ENCODE results near the gene SPATA6L.

The SPATA6L gene

GRCh38 chr9:4666042-4666699 is at the start of gene SPATA6L:
SPATA6L (minus strand) TSS chr9:4666480; CDS start chr9:4666250, 230 bp downstream.
- peak; percentile 51 for DNase-seq

GRCh38 chr9:4714266-4715016 is 48.2 kb upstream of the SPATA6L start:
- DNase-seq: no peak

- DNase-seq: no peak
Observed at GRCh38 chr9:4713849-4714248, 47.6 kb upstream of the SPATA6L start.

- DNase-seq: no peak
Observed at GRCh38 chr9:4709380-4709779, 43.1 kb upstream of the SPATA6L start.

- DNase-seq: no peak
Observed at GRCh38 chr9:4706971-4707622, 40.8 kb upstream of the SPATA6L start.

GRCh38 chr9:4706021-4706420 is 39.7 kb upstream of the SPATA6L start:
- no peak for DNase-seq

- no peak for DNase-seq
Observed at GRCh38 chr9:4704129-4704528, 37.8 kb upstream of the SPATA6L start.

GRCh38 chr9:4701526-4701925 is 35.2 kb upstream of the SPATA6L start:
- no peak for DNase-seq

- DNase-seq: no peak
Observed at GRCh38 chr9:4700932-4701331, 34.7 kb upstream of the SPATA6L start.

- DNase-seq: no peak
Observed at GRCh38 chr9:4700091-4700490, 33.8 kb upstream of the SPATA6L start.

- DNase-seq: no peak
Observed at GRCh38 chr9:4691795-4692194, 25.5 kb upstream of the SPATA6L start.

GRCh38 chr9:4690144-4690543 is 23.9 kb upstream of the SPATA6L start:
- no peak for DNase-seq

GRCh38 chr9:4689687-4690104 is 23.4 kb upstream of the SPATA6L start:
- no peak for DNase-seq

GRCh38 chr9:4689021-4689420 is 22.7 kb upstream of the SPATA6L start:
- no peak for DNase-seq

GRCh38 chr9:4686584-4686983 is 20.3 kb upstream of the SPATA6L start:
- DNase-seq: no peak

- DNase-seq: no peak
Observed at GRCh38 chr9:4686112-4686511, 19.8 kb upstream of the SPATA6L start.

- DNase-seq: no peak
Observed at GRCh38 chr9:4684820-4685219, 18.5 kb upstream of the SPATA6L start.

- DNase-seq: no peak
Observed at GRCh38 chr9:4680750-4681149, 14.5 kb upstream of the SPATA6L start.

- DNase-seq: no peak
Observed at GRCh38 chr9:4680173-4680525, 13.9 kb upstream of the SPATA6L start.

- peak; percentile 99 for DNase-seq
Observed at GRCh38 chr9:4679268-4680172, 13.2 kb upstream of the SPATA6L start, which contains the start of gene CDC37L1. CDC37L1 (plus strand) TSS chr9:4679569; CDS start chr9:4679768, 199 bp downstream.

- DNase-seq: no peak
Observed at GRCh38 chr9:4678679-4679267, 12.5 kb upstream of the SPATA6L start.

- no peak for DNase-seq
Observed at GRCh38 chr9:4677392-4677791, 11.1 kb upstream of the SPATA6L start.

GRCh38 chr9:4674783-4675182 is 8.5 kb upstream of the SPATA6L start:
- no peak for DNase-seq
